Ovary (tissue), 3 donors: Measurements from ENCODE around the gene PLEKHG7.

Experiments used
- CTCF ChIP-seq, 3 donors: fragments of 450-650 bp in 2 of 3; fragments of 200-600 bp in 1 of 3; IDR thresholded peaks; one replicate each; pipeline versions ENCODE4 v1.5.1 to v1.8.0; 2016 to 2022; ENCODE audit warnings: antibody characterized with exemption in 3 of 3, mild to moderate bottlenecking in 1 of 3
- EP300 ChIP-seq: sonication (generic); formaldehyde crosslinking; IDR thresholded peaks from one replicate; pipeline ENCODE4 v1.6.1; 2017; ENCODE audit warnings: antibody characterized with exemption
- POLR2A ChIP-seq: fragments of 450-650 bp; IDR thresholded peaks from one replicate; pipeline ENCODE4 v1.6.1; 2017; ENCODE audit warnings: antibody characterized with exemption, mild to moderate bottlenecking, moderate library complexity
- donor health status: DM: no; HTN: no; CAD: no.

GRCh38 chr12:92775416-92775815, 72.6 kb downstream of the PLEKHG7 start:
- TF ChIP-seq CTCF (IDR thresholded peaks at IDR 0.05) (no peak), EP300 (no peak), POLR2A (no peak)
